ENCODE data around the gene GSS.

DNA sequence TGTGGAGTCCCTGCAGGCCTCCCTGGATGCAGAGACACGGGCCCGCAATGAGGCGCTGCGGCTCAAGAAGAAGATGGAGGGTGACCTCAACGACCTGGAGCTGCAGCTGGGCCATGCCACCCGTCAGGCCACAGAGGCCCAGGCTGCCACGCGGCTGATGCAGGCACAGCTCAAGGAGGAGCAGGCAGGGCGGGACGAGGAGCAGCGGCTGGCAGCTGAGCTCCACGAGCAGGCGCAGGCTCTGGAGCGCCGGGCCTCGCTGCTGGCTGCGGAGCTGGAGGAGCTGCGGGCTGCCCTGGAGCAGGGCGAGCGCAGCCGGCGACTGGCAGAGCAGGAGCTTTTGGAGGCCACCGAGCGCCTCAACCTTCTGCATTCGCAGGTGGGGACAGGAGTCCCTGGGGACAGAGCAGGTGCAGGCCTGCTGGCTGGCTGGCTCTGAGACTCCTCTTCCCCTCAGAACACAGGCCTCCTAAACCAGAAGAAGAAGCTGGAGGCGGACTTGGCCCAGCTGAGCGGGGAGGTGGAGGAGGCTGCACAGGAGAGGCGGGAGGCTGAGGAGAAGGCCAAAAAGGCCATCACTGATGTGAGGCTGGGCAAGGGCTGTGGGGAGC lies 44.8 kb upstream of the GSS start:
- no peak for TF ChIP-seq EZH2 (IDR thresholded peaks at IDR 0.05)
- TF ChIP-seq, protein P1, sequence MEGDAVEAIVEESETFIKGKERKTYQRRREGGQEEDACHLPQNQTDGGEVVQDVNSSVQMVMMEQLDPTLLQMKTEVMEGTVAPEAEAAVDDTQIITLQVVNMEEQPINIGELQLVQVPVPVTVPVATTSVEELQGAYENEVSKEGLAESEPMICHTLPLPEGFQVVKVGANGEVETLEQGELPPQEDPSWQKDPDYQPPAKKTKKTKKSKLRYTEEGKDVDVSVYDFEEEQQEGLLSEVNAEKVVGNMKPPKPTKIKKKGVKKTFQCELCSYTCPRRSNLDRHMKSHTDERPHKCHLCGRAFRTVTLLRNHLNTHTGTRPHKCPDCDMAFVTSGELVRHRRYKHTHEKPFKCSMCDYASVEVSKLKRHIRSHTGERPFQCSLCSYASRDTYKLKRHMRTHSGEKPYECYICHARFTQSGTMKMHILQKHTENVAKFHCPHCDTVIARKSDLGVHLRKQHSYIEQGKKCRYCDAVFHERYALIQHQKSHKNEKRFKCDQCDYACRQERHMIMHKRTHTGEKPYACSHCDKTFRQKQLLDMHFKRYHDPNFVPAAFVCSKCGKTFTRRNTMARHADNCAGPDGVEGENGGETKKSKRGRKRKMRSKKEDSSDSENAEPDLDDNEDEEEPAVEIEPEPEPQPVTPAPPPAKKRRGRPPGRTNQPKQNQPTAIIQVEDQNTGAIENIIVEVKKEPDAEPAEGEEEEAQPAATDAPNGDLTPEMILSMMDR (IDR thresholded peaks at IDR 0.05) = no peak

Data from neural progenitor cell (in vitro differentiated cells).